ENCODE measurements around the gene AP2S1.

AP2S1 gene

GRCh38 chr19:46862974-46863632 lies 12.5 kb upstream of the AP2S1 start:
- TF ChIP-seq CTCF (IDR thresholded peaks at IDR 0.05; ENCODE audit: poor library complexity, severe bottlenecking): no peak
- Histone ChIP-seq H3K27ac (ENCODE audit: poor library complexity, severe bottlenecking) (peak overlapping the region; percentile 95), H3K36me3 (ENCODE audit: low read depth) (0 out of 2 replicates have a peak, but pooled peaks cover 4% of the 10 kb centered on the region), H3K4me3 (ENCODE audit: severe bottlenecking) (peak overlapping the region; percentile 67), H3K4me1 (ENCODE audit: insufficient read depth, poor library complexity, severe bottlenecking) (peaks cover 42% of the 10 kb centered on the region), H3K9me3 (ENCODE audit: severe bottlenecking) (no peaks in the 10 kb centered on the region), H3K27me3 (ENCODE audit: insufficient read depth, poor library complexity, severe bottlenecking) (no peaks in the 10 kb centered on the region)
- ATAC-seq (ENCODE audit: low read depth): no peak
- DNase-seq (ENCODE audit: low spot score): peak; percentile 7

- Histone ChIP-seq H3K27ac (ENCODE audit: poor library complexity, severe bottlenecking) (peak overlapping the region; percentile 95), H3K9me3 (ENCODE audit: severe bottlenecking) (no peaks in the 10 kb centered on the region), H3K36me3 (ENCODE audit: low read depth) (0 out of 2 replicates have a peak, but pooled peaks cover 4% of the 10 kb centered on the region), H3K4me3 (ENCODE audit: severe bottlenecking) (peak overlapping the region; percentile 67), H3K4me1 (ENCODE audit: insufficient read depth, poor library complexity, severe bottlenecking) (peaks cover 36% of the 10 kb centered on the region), H3K27me3 (ENCODE audit: insufficient read depth, poor library complexity, severe bottlenecking) (no peaks in the 10 kb centered on the region)
- no peak for TF ChIP-seq CTCF (IDR thresholded peaks at IDR 0.05; ENCODE audit: poor library complexity, severe bottlenecking)
- DNase-seq (ENCODE audit: low spot score) (peak; percentile 11), ATAC-seq (ENCODE audit: low read depth) (no peak)
These were observed 11.8 kb upstream of the AP2S1 start for GRCh38 chr19:46862503-46862834.

DNA sequence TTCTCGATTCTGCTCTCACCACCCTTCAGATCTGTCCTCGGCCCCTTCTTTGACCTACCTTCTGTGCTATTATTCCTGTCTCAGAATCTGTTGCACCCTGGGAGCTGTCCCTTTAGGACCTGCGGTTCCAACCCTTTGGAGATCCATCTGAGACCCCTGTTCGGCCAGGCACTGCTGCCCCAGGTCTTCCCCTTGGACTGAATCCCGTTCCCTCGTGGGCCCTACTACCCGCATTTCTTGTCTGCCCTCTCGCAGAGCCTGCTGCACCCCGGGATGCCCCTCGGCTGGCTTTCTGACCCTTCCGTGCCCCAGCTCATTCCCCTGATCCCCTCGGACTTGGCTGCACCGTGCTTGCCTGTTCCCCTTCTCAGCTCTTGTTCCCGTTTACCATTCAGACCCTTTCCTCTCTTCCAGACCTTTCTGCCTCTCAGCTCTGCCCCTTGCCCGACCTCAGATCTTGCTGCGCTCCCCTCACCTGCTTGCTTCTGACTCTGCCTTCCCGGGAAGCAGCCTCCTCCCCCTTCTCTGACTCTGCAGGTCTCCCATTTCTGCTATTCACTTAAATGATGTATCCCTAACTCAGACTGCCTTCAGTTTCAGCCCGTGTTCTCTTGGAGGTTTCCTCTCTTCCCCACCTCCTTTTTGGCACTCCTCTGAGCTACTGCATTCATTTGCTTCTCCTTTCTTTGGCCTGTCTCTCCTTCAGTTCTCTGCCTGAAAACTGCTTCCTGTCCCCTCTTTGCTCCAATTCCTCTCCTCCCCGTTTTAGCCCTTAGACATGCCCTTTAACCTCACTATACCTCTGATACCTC lies 11.3 kb upstream of the AP2S1 start:
- Histone ChIP-seq H3K4me3 (ENCODE audit: severe bottlenecking) (peak overlapping the region; percentile 67), H3K9me3 (ENCODE audit: severe bottlenecking) (no peaks in the 10 kb centered on the region), H3K4me1 (ENCODE audit: insufficient read depth, poor library complexity, severe bottlenecking) (peaks cover 30% of the 10 kb centered on the region), H3K36me3 (ENCODE audit: low read depth) (0 out of 2 replicates have a peak, but pooled peaks cover 4% of the 10 kb centered on the region), H3K27ac (ENCODE audit: poor library complexity, severe bottlenecking) (peak overlapping the region; percentile 95), H3K27me3 (ENCODE audit: insufficient read depth, poor library complexity, severe bottlenecking) (no peaks in the 10 kb centered on the region)
- TF ChIP-seq CTCF (IDR thresholded peaks at IDR 0.05; ENCODE audit: poor library complexity, severe bottlenecking): no peak
- 0 out of 3 replicates have a peak, but pooled peaks have one; percentile 4 for ATAC-seq (ENCODE audit: low read depth)
- DNase-seq (ENCODE audit: low spot score): peak; percentile 54

GRCh38 chr19:46860846-46861690 lies 10.4 kb upstream of the AP2S1 start, which contains the start of gene ARHGAP35:
TSS of gene ARHGAP35 (plus strand) at chr19:46860997. CDS start at chr19:46918676, 57,679 bp downstream.
- 0 out of 2 replicates have a peak, but pooled peaks cover 4% of the 10 kb centered on the region for H3K36me3 ChIP-seq (ENCODE audit: low read depth)
- peak within 1 kb of the TSS; percentile 95 for H3K27ac ChIP-seq (ENCODE audit: poor library complexity, severe bottlenecking)
- no peak for TF ChIP-seq CTCF (IDR thresholded peaks at IDR 0.05; ENCODE audit: poor library complexity, severe bottlenecking)
- peaks cover 26% of the 10 kb centered on the region for H3K4me1 ChIP-seq (ENCODE audit: insufficient read depth, poor library complexity, severe bottlenecking)
- ATAC-seq (ENCODE audit: low read depth) (peak; percentile 20; the same call in 2 of the 3 replicates), DNase-seq (ENCODE audit: low spot score) (no peak)
- H3K9me3 ChIP-seq (ENCODE audit: severe bottlenecking): no peaks in the 10 kb centered on the region
- H3K27me3 ChIP-seq (ENCODE audit: insufficient read depth, poor library complexity, severe bottlenecking): no peaks in the 10 kb centered on the region
- peak within 1 kb of the TSS; percentile 67 for H3K4me3 ChIP-seq (ENCODE audit: severe bottlenecking)
